Activated naive CD8-positive, alpha-beta T cell treated with anti-CD3 and anti-CD28 coated beads, Interleukin-2, amount 50 U/mL, for 16 hours (primary cell): ENCODE results near the gene RAB34.
"Not testable (repeated sequence)": the region's sequence is repeated elsewhere in the genome, so short reads cannot be mapped to it uniquely, and the experiment has no call there.

Experiments used
- DNase-seq: peaks from one replicate; pipeline ENCODE4 v3.0.0-alpha.2; 2020; ENCODE audit warnings: low read depth, low spot score

Gene RAB34

GRCh38 chr17:28728364-28729200 is 10.9 kb upstream of the RAB34 start, which contains the start of gene NEK8:
Gene NEK8 (plus strand): TSS chr17:28728788. CDS start chr17:28728814, 26 bp downstream.
- DNase-seq: peak; percentile 95

- peak; percentile 78 for DNase-seq
These were observed 9.2 kb upstream of the RAB34 start for GRCh38 chr17:28726627-28727491.

DNA sequence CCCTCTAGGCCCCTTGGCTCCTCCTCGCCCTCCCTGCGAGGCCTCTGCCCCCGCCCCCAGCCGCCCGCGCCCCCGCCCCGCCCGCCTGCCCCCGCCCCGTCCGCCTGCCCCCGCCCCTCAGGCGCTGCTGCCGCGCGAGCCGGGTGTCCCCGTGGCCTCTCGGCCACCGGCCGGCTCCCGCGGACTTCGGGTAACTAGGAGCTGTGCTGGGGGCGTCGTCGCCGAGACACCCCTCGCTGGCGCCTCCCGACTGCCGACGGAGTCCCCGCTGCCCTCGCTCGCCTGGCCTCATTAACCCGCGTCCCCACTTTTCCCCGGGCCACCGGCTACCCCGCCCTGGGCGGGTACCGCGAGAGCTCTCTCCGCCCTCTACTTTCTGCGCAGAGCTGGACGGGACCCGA is 8.6 kb upstream of the RAB34 start, which contains the start of gene TLCD1:
TSS of gene TLCD1 (minus strand) at position 8 of the 401 bp plus-strand sequence. CDS start 136 bp downstream, outside the sequence.
- peak; percentile 48 for DNase-seq

- no peak for DNase-seq
These were observed 8.1 kb upstream of the RAB34 start for GRCh38 chr17:28725660-28726225.

DNA sequence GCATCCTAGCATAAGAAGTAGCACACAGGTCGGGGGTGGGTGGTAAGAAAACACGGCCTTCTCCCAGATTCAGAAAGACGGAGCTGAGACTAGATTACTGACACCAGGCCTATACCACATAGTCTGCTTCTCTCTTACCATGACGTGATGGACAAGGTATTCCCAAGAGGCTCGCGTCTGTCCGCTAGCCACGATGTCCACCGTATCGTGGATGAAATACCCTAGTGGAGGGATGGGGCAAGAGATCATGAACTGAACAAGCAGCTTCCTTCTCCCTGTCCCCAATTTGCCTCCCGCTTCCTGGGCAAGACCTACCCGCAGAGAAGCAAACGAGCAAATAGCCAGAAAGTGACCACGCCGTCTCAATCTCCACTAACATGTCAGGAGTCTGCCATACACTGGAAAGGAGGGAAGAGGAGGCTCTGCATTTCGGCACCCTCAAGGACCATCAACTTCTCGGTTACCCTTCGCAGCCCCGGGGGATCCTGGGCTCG is 7.5 kb upstream of the RAB34 start:
- no peak for DNase-seq

- no peak for DNase-seq
These were observed 7.0 kb upstream of the RAB34 start for GRCh38 chr17:28724500-28725165.

- DNase-seq: not testable (repeated sequence)
These were observed 6.3 kb upstream of the RAB34 start for GRCh38 chr17:28723836-28724499.

GRCh38 chr17:28723159-28723835 is 5.6 kb upstream of the RAB34 start:
- DNase-seq: no peak

DNA sequence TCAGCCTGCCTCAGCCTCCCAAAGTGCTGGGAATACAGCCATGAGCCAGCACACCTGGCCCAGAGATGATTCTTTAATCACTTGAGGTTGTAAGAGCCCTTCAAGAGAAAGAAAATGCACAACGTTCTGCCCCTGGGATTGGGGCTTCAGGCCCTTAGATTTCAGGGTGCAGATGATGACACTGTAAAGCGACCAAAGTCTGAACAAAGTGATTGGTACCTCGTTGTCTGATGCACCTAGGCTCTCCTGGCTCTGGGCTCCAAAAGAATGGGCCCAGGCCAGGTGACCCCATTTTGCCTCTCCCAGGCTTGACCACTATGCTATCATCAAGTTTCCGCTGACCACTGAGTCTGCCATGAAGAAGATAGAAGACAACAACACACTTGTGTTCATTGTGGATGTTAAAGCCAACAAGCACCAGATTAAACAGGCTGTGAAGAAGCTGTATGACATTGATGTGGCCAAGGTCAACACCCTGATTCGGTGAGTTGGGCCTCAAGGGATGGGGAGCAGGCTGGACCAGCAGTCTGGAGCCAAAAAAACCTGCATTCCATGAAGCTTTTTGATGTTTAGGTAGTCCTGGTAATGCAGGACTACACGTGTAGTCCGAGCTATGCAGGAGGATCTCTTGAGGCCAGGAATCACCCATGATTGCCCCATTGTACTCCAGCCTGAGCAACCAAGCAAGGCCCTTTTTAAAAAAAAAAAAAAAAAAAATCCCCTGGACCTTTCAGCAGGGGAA is 4.9 kb upstream of the RAB34 start:
- DNase-seq: no peak

- DNase-seq: not testable (repeated sequence)
These were observed 3.3 kb upstream of the RAB34 start for GRCh38 chr17:28720997-28721329.

- no peak for DNase-seq
These were observed 2.8 kb upstream of the RAB34 start for GRCh38 chr17:28720247-28720996.

DNA sequence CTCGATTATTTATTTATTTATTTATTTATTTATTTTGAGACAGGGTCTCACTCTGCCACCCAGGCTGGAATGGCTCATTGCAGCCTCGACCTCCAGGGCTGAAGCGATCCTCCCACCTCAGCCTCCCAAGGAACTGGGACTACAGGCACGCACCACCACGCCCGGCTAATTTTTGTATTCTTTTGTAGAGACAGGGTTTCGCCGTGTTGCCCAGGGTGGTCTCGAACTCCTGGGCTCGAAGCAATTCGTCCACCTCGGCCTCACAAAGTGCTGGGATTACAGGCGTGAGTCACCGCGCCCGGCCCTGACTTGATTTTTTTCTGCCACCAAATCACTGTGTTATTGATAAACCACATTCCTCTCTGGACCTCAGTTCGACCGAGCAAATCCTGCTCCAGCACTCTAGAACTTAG is 1.4 kb upstream of the RAB34 start:
- no peak for DNase-seq

DNA sequence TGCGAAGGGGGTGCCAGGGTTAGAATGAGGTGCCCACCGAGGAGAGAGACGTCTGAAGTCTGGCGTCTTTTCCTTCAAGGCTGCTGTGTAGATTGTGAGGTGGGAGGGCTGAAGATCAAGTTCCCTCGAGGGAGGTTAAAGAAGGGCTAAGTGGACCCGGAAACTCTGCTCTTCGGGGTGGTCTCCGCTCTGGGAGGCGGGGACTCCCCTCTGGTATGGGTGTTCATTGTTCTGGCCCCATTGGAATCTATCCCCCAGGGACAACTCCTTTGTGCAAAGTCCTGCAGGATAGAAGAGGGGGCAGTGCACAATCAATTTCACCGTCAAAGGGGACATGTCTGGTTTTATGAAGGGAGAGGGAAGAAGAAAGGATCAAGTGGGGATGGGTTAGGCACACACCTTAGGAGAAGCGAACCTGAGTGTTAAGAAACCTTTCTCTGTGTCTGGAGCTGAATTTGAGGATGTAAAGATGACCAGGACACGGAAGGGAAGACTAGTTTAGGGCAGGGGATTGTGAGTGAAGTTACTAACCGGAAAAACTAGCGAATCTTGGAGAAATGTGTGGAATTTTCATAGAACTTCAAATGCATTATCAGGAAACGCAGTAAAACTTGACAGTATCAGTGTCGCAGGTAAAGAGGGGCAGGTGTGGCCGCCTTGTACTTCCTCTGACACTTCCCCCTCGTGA is 809 bp upstream of the RAB34 start:
- no peak for DNase-seq

- DNase-seq: no peak
These were observed 709 bp downstream of the RAB34 start for GRCh38 chr17:28716740-28717577.

DNA sequence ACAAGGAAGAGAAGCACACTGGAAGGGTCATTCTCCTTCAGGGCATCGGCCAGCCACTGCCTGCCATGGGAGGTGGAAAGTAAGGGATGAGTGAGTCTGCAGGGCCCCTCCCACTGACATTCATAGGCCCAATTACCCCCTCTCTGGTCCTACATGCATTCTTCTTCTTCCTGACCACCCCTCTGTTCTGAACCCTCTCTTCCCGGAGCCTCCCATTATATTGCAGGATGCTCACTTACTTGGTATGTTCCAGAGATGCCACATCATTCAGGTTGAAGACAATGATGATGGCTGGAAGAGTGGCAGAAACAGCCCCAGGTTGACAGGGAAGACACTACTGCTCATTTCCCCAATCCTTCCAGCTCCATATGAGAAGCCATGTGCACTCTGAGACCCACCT is 2.5 kb downstream of the RAB34 start:
- no peak for DNase-seq

GRCh38 chr17:28714281-28714680 is 3.4 kb downstream of the RAB34 start:
- no peak for DNase-seq

GRCh38 chr17:28712705-28713415 is 4.8 kb downstream of the RAB34 start:
- no peak for DNase-seq
